Measurements from ENCODE around the gene NOL3. TPM values are rescaled to one million over a fixed set of nuclear protein-coding genes. Genes with fewer than 3 reads are reported as not detected.

NOL3 gene
- total and polyA plus RNA-seq, 2 of the 13 experiments (the other 11 are each of a cell fraction or from before 2014, with no cell fraction given): 5.7 to 20.5 TPM

GRCh38 chr16:67184995-67185650 is 14.8 kb downstream of the NOL3 start (continued):
- TF ChIP-seq JARID2 (CRISPR knock-in tag; IDR thresholded peaks at IDR 0.05; ENCODE audit: insufficient replicate concordance) (peak; percentile 76), MXD3 (CRISPR knock-in tag; IDR thresholded peaks at IDR 0.05) (peak; percentile 96), RAD21 (CRISPR knock-in tag; IDR thresholded peaks at IDR 0.05) (peak; percentile 96), POLR2AphosphoS2 (IDR thresholded peaks at IDR 0.05; ENCODE audit: low read depth, low read length) (no peak), ZNF567 (CRISPR knock-in tag; IDR thresholded peaks at IDR 0.05; ENCODE audit: borderline replicate concordance) (no peak), ZNF235 (CRISPR knock-in tag; IDR thresholded peaks at IDR 0.05; ENCODE audit: borderline replicate concordance) (peak; percentile 97), ZBTB21 (CRISPR knock-in tag; IDR thresholded peaks at IDR 0.05) (0 out of 2 replicates have a peak, but pooled peaks have one; percentile 41), GMEB2 (CRISPR knock-in tag; IDR thresholded peaks at IDR 0.05; ENCODE audit: low read depth) (no peak), TCF7 (IDR thresholded peaks at IDR 0.05; ENCODE audit: low read depth) (no peak), HIC2 (CRISPR knock-in tag; IDR thresholded peaks at IDR 0.05; ENCODE audit: low read depth) (peak; percentile 70; the same call in 1 of the 2 replicates), NCOA2 (CRISPR knock-in tag; IDR thresholded peaks at IDR 0.05) (peak; percentile 64; the same call in 1 of the 2 replicates), TBP (CRISPR knock-in tag; IDR thresholded peaks at IDR 0.05) (no peak), ZNF773 (CRISPR knock-in tag; IDR thresholded peaks at IDR 0.05; ENCODE audit: borderline replicate concordance) (0 out of 2 replicates have a peak, but pooled peaks have one; percentile 28), SMAD3 (CRISPR knock-in tag; IDR thresholded peaks at IDR 0.05) (peak; percentile 88; the same call in 1 of the 2 replicates), CENPX (CRISPR knock-in tag; IDR thresholded peaks at IDR 0.05) (no peak), ZNF615 (CRISPR knock-in tag; IDR thresholded peaks at IDR 0.05; ENCODE audit: borderline replicate concordance) (0 out of 2 replicates have a peak, but pooled peaks have one; percentile 66), ARID2 (CRISPR knock-in tag; IDR thresholded peaks at IDR 0.05; ENCODE audit: borderline replicate concordance) (no peak), RFXAP (CRISPR knock-in tag; IDR thresholded peaks at IDR 0.05; ENCODE audit: borderline replicate concordance) (peak; percentile 81; the same call in 1 of the 2 replicates), MEIS1 (CRISPR knock-in tag; IDR thresholded peaks at IDR 0.05; ENCODE audit: borderline replicate concordance) (no peak; the same call in 1 of the 2 replicates), ZNF597 (CRISPR knock-in tag; IDR thresholded peaks at IDR 0.05) (no peak), POLR2G (IDR thresholded peaks at IDR 0.05; ENCODE audit: low read depth, low read length) (no peak), FLYWCH1 (CRISPR knock-in tag; IDR thresholded peaks at IDR 0.05) (peak; percentile 69; the same call in 1 of the 2 replicates), PRMT3 (CRISPR knock-in tag; IDR thresholded peaks at IDR 0.05; ENCODE audit: borderline replicate concordance, low read depth) (peak; percentile 94; the same call in 1 of the 2 replicates), ZNF749 (CRISPR knock-in tag; IDR thresholded peaks at IDR 0.05; ENCODE audit: borderline replicate concordance) (no peak), ZNF350 (CRISPR knock-in tag; IDR thresholded peaks at IDR 0.05; ENCODE audit: borderline replicate concordance, low read depth) (peak; percentile 84), MBD4 (IDR thresholded peaks at IDR 0.05; ENCODE audit: borderline replicate concordance, low read length) (no peak)
